ENCODE data around the gene PEX13.

PEX13 gene

GRCh38 chr2:61065714-61066709 lies 48.5 kb downstream of the PEX13 start, which contains the start of gene SANBR:
TSS of gene SANBR (plus strand) at chr2:61065871. CDS start at chr2:61070351, 4,480 bp downstream.
- peak; percentile 77 for DNase-seq (ENCODE audit: low read depth)

- DNase-seq (ENCODE audit: low read depth): no peak
These were observed 56.6 kb downstream of the PEX13 start for GRCh38 chr2:61074100-61074499.

GRCh38 chr2:61085883-61086282 lies 68.4 kb downstream of the PEX13 start:
- DNase-seq (ENCODE audit: low read depth): no peak

GRCh38 chr2:61089797-61090196 lies 72.3 kb downstream of the PEX13 start:
- no peak for DNase-seq (ENCODE audit: low read depth)

- no peak for DNase-seq (ENCODE audit: low read depth)
These were observed 72.9 kb downstream of the PEX13 start for GRCh38 chr2:61090386-61090921.

GRCh38 chr2:61091485-61091884 lies 74.0 kb downstream of the PEX13 start:
- no peak for DNase-seq (ENCODE audit: low read depth)

GRCh38 chr2:61096438-61096837 lies 78.9 kb downstream of the PEX13 start:
- no peak for DNase-seq (ENCODE audit: low read depth)

- DNase-seq (ENCODE audit: low read depth): no peak
These were observed 83.3 kb downstream of the PEX13 start for GRCh38 chr2:61100801-61101200.

All from activated T-cell treated with anti-CD3 and anti-CD28 coated beads for 24 hours (primary cell).